PC-3 (cell line): ENCODE measurements around the gene PTPRQ.

Experiments used
- EZH2phosphoT487 ChIP-seq: fragments of 300-600 bp; sonication (generic); IDR thresholded peaks from 2 replicates; pipeline ENCODE4 v1.6.1; 2018; ENCODE audit warnings: mild to moderate bottlenecking, antibody characterized with exemption, low read length, borderline replicate concordance
- TF ChIP-seq, protein P1 (sequence below): fragments of 300-600 bp; sonication (generic); conservative IDR thresholded peaks from 2 replicates; pipeline ENCODE4 v1.5.1; 2017; ENCODE audit warnings: antibody characterized with exemption, low read depth, mild to moderate bottlenecking, low read length

DNA sequence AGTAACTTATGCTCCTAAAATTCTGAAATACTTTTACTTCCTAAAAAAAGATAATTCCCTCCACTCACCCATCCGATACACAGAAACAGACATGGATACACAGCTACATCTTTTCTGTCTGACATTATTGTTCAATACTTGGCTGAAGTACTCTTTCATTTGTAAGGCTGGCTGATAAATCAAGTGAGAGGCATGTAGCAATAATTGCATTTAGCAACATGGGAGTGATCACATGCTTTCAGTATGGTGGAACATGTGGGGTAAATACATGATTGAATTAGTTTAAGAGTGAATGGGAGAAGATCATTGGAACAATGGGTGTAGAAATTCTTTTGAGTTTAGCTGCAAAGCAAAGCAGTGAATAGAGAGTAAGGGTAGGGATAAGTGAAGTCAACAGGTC is 25.6 kb downstream of the PTPRQ start:
- TF ChIP-seq, protein P1, sequence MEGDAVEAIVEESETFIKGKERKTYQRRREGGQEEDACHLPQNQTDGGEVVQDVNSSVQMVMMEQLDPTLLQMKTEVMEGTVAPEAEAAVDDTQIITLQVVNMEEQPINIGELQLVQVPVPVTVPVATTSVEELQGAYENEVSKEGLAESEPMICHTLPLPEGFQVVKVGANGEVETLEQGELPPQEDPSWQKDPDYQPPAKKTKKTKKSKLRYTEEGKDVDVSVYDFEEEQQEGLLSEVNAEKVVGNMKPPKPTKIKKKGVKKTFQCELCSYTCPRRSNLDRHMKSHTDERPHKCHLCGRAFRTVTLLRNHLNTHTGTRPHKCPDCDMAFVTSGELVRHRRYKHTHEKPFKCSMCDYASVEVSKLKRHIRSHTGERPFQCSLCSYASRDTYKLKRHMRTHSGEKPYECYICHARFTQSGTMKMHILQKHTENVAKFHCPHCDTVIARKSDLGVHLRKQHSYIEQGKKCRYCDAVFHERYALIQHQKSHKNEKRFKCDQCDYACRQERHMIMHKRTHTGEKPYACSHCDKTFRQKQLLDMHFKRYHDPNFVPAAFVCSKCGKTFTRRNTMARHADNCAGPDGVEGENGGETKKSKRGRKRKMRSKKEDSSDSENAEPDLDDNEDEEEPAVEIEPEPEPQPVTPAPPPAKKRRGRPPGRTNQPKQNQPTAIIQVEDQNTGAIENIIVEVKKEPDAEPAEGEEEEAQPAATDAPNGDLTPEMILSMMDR = no peak
- TF ChIP-seq EZH2phosphoT487 = no peak
